B cell (primary cell): ENCODE results near the gene NEK11. TPM values are rescaled to one million over a fixed set of nuclear protein-coding genes. Genes with fewer than 3 reads are reported as not detected.

ENCODE experiments used
- ATAC-seq: fragments of 200-7000 bp; cut with Tn5 transposase; one replicate; pipeline ENCODE4 v1.10.0; 2021; ENCODE audit warnings: low read depth, mild to moderate bottlenecking, moderate number of reproducible peaks, moderate library complexity
- CTCF ChIA-PET: fragments of 350-600 bp; sonication (Branson Sonifier 250); formaldehyde crosslinking; loops from one replicate; lab custom pipeline; 2021; ENCODE audit warnings: antibody characterized with exemption, inconsistent platforms; lab: Charles Lee
- POLR2A ChIA-PET: fragments of 350-600 bp; sonication (Branson Sonifier 250); formaldehyde crosslinking; loops from one replicate; lab custom pipeline; 2021; ENCODE audit warnings: antibody characterized with exemption; lab: Charles Lee
- DNase-seq: peaks from one replicate; pipeline ENCODE4 v3.0.0; 2013
- H2AFZ ChIP-seq: 2 replicates; pipeline ENCODE4 v1.6.1; 2012; ENCODE audit warnings: mild to moderate bottlenecking, low read depth, low read length; ENCODE audit not compliant: insufficient read depth, poor library complexity, severe bottlenecking
- H3K27ac ChIP-seq, 2 donors: 1 replicate in 1 of 2; 2 replicates in 1 of 2; pipeline ENCODE4 v1.5.1; 2012 to 2013; ENCODE audit warnings: low read length in 2 of 2, mild to moderate bottlenecking in 2 of 2, moderate library complexity in 1 of 2
- H3K27me3 ChIP-seq, 4 experiments: fragments of 200-600 bp in 1 of 4; sonication (generic) in 1 of 4; replicated peaks in 1 of 4; 1 replicate in 2 of 4; 2 replicates in 2 of 4; pipeline versions ENCODE4 v1.6.1 to v1.7.0; 2013 to 2016; ENCODE audit warnings: low read length in 3 of 4, mild to moderate bottlenecking in 2 of 4, mixed read lengths in 1 of 4, moderate library complexity in 1 of 4; ENCODE audit not compliant: insufficient read depth in 4 of 4, control insufficient read depth in 3 of 4; ENCODE audit errors: control extremely low read depth in 1 of 4
- H3K36me3 ChIP-seq, 2 experiments: replicated peaks in 1 of 2; 1 replicate in 1 of 2; 2 replicates in 1 of 2; pipeline versions ENCODE4 v1.6.1 to v1.7.1; 2013; ENCODE audit warnings: low read length in 1 of 2; ENCODE audit not compliant: insufficient read depth in 2 of 2, control insufficient read depth in 1 of 2; ENCODE audit errors: control extremely low read depth in 1 of 2, extremely low read depth in 1 of 2
- H3K4me1 ChIP-seq, 2 donors: fragments of 200-600 bp in 1 of 2; sonication (generic) in 1 of 2; 1 replicate in 1 of 2; 2 replicates in 1 of 2; pipeline versions ENCODE4 v1.5.1 to v1.6.1; 2013 to 2017; ENCODE audit warnings: low read length in 2 of 2; ENCODE audit not compliant: control insufficient read depth in 2 of 2, insufficient read depth in 2 of 2
- H3K4me2 ChIP-seq: replicated peaks from 2 replicates; pipeline ENCODE3; 2012; ENCODE audit warnings: mild to moderate bottlenecking, low read depth, low read length; ENCODE audit not compliant: poor library complexity, severe bottlenecking
- H3K4me3 ChIP-seq, 5 experiments: fragments of 200-600 bp in 1 of 5; sonication (generic) in 1 of 5; 1 replicate in 3 of 5; 2 replicates in 2 of 5; pipeline versions ENCODE4 v1.5.1 to v1.7.0; 2011 to 2016; ENCODE audit warnings: low read length in 4 of 5, mild to moderate bottlenecking in 4 of 5, low read depth in 2 of 5, control low read depth in 1 of 5, moderate library complexity in 1 of 5; ENCODE audit not compliant: insufficient read depth in 1 of 5; ENCODE audit errors: control extremely low read depth in 1 of 5, extremely low read depth in 1 of 5
- H3K79me2 ChIP-seq: fragments of 200-600 bp; sonication (generic); one replicate; pipeline ENCODE4 v1.6.0; 2016; ENCODE audit warnings: low read length; ENCODE audit not compliant: control insufficient read depth, insufficient read depth
- H3K9ac ChIP-seq: fragments of 200-600 bp; sonication (generic); 2 replicates; pipeline ENCODE4 v1.6.1; 2017; ENCODE audit warnings: mild to moderate bottlenecking, low read length, moderate library complexity
- H3K9me3 ChIP-seq, 3 donors: one replicate each; pipeline versions ENCODE4 v1.6.1 to v1.7.1; 2013; ENCODE audit warnings: low read length in 2 of 3; ENCODE audit not compliant: control insufficient read depth in 2 of 3, insufficient read depth in 1 of 3; ENCODE audit errors: control extremely low read depth in 1 of 3
- H4K20me1 ChIP-seq: 2 replicates; pipeline ENCODE4 v1.6.0; 2012; ENCODE audit warnings: mild to moderate bottlenecking, low read length; ENCODE audit not compliant: insufficient read depth, control insufficient read depth, poor library complexity, severe bottlenecking
- H3K27ac Mint-ChIP-seq: one replicate; pipeline ENCODE4 v1.8.0; 2021; ENCODE audit warnings: mixed read lengths
- H3K27me3 Mint-ChIP-seq: one replicate; pipeline ENCODE4 v1.8.0; 2021; ENCODE audit warnings: mixed read lengths
- H3K4me1 Mint-ChIP-seq: one replicate; pipeline ENCODE4 v1.8.0; 2021; ENCODE audit warnings: mixed read lengths
- H3K4me3 Mint-ChIP-seq: one replicate; pipeline ENCODE4 v1.8.0; 2021; ENCODE audit warnings: mixed read lengths
- H3K9me3 Mint-ChIP-seq: one replicate; pipeline ENCODE4 v1.8.0; 2022; ENCODE audit warnings: mixed read lengths; ENCODE audit not compliant: insufficient read depth
- CTCF ChIP-seq: fragments of 200-600 bp; IDR thresholded peaks from one replicate; pipeline ENCODE4 v1.8.0; 2022; ENCODE audit warnings: antibody characterized with exemption, mild to moderate bottlenecking
- EZH2 ChIP-seq: IDR thresholded peaks from 2 replicates; pipeline ENCODE4 v1.6.1; 2012; ENCODE audit warnings: borderline replicate concordance, low read depth, mild to moderate bottlenecking, moderate library complexity, low read length; ENCODE audit not compliant: insufficient read depth, poor library complexity, severe bottlenecking
- WGBS: methylation state at CpG from one replicate; pipeline ENCODE4 v1.1.5; 2013; ENCODE audit warnings: missing lambda C conversion rate; ENCODE audit not compliant: insufficient coverage; 5-methylcytosine and 5-hydroxymethylcytosine counted together
- intact Hi-C: fragments of 100-400 bp; cut with micrococcal nuclease; formaldehyde crosslinking; loops from one replicate; pipeline ENCODE4 v1.10.0; 2022
- polyA plus RNA-seq: library from polyadenylated mRNA; depleted of rRNA; stranded (reverse); fragments of >200 nt; gene quantifications from 2 replicates; pipeline ENCODE4 v1.2.3, GENCODE V29; 2012
- small RNA-seq: library from RNA; depleted of rRNA; stranded (forward); fragments of <200 nt; gene quantifications from one replicate; pipeline ENCODE3, GENCODE V24; 2012; ENCODE audit warnings: low replicate concordance, low read depth; ENCODE audit not compliant: insufficient read length
- total RNA-seq, 2 donors: library from RNA; stranded (reverse); fragments of 120-200 nt in 1 of 2; gene quantifications; 1 replicate in 1 of 2; 2 replicates in 1 of 2; pipeline versions ENCODE4 v1.2.3 to v1.2.4, GENCODE V29; 2013 to 2022

Gene NEK11
- total and polyA plus RNA-seq, 2 donors (not counting 1 experiment from before 2014, with no cell fraction given), result 1.00 to 7.7 TPM

- no peak for TF ChIP-seq CTCF
- TF ChIP-seq EZH2, result no peak
- H4K20me1 ChIP-seq, result no peaks in the 10 kb centered on the region
- no peak for DNase-seq
Observed at GRCh38 chr3:131397889-131398288, 371.2 kb downstream of the NEK11 start.

More at GRCh38 chr3:131397889-131398288, 371.2 kb downstream of the NEK11 start:
- Histone ChIP-seq H3K9me3 (no peaks in the 10 kb centered on the region), H3K9ac (no peak overlapping the region), H3K27ac (no peak overlapping the region), H3K27me3 (no peaks in the 10 kb centered on the region), H3K79me2 (no peaks in the 10 kb centered on the region), H3K4me1 (no peaks in the 10 kb centered on the region), H3K4me3 (no peak overlapping the region), H3K4me2 (no peak overlapping the region), H3K36me3 (no peaks in the 10 kb centered on the region), H2AFZ (no peak overlapping the region)
- Mint-ChIP-seq H3K27ac (no peak overlapping the region), H3K9me3 (no peaks in the 10 kb centered on the region), H3K4me3 (no peak overlapping the region), H3K27me3 (no peaks in the 10 kb centered on the region), H3K4me1 (peaks cover 4% of the 10 kb centered on the region)
- intact Hi-C loops, result no loop called here
- WGBS, result 93% methylated on average over 2 of the region's 4 CpGs
- no peak for ATAC-seq
- ChIA-PET CTCF (no interaction called here), POLR2A (no interaction called here)

Small RNAs within 50 kb of the gene (small RNA-seq; reads per million reads assigned to genes)
- not detected for gene RNU6-726P

Other genes with a start within 250 kb of the NEK11 start
- 59.2 and 64.7 TPM in 2 replicates for gene ATP2C1, start 132.8 kb upstream of the NEK11 start, total RNA-seq
- 23.9 and 29.4 TPM in 2 replicates for gene ATP2C1, start 132.8 kb upstream of the NEK11 start, polyA plus RNA-seq
- gene ASTE1, start 52 bp upstream of the NEK11 start, total RNA-seq, result 21.8 and 23.0 TPM in 2 replicates
- gene ASTE1, start 52 bp upstream of the NEK11 start, polyA plus RNA-seq, result 5.6 and 7.3 TPM in 2 replicates